OCI-LY3 (cell line): ENCODE results near the gene MAIP1.

Experiments used
- CTCF ChIP-seq: fragments of 200-600, 300-600 bp; sonication (generic); IDR thresholded peaks from 2 replicates; pipeline ENCODE4 v1.5.1; 2014; ENCODE audit warnings: antibody characterized with exemption, low read length, low read depth
- EZH2phosphoT487 ChIP-seq: fragments of 200-600 bp; shearing (Covaris generic); IDR thresholded peaks from 2 replicates; pipeline ENCODE4 v1.6.1; 2018; ENCODE audit warnings: antibody characterized with exemption, mixed run types, low read depth

- TF ChIP-seq CTCF: no peak
- no peak for TF ChIP-seq EZH2phosphoT487
Measured at GRCh38 chr2:199914372-199914958, 40.9 kb upstream of the MAIP1 start.
